Nephron progenitor cell (in vitro differentiated cells): Measurements from ENCODE around the gene APBB2.

ENCODE experiments used
- DNase-seq: peaks from one replicate; pipeline ENCODE4 v3.0.0; 2021
- H3K27ac Mint-ChIP-seq: 2 replicates; pipeline ENCODE4 v1.8.0; 2021; ENCODE audit warnings: mild to moderate bottlenecking, moderate library complexity, mixed read lengths
- H3K27me3 Mint-ChIP-seq: 2 replicates; pipeline ENCODE4 v1.8.0; 2021; ENCODE audit warnings: mild to moderate bottlenecking, low read depth, mixed read lengths; ENCODE audit not compliant: poor library complexity
- H3K36me3 Mint-ChIP-seq: 2 replicates; pipeline ENCODE4 v1.8.0; 2021; ENCODE audit warnings: low read depth, mixed read lengths
- H3K4me1 Mint-ChIP-seq: 2 replicates; pipeline ENCODE4 v1.8.0; 2021; ENCODE audit warnings: mixed read lengths
- H3K4me3 Mint-ChIP-seq: 2 replicates; pipeline ENCODE4 v1.8.0; 2021; ENCODE audit warnings: mild to moderate bottlenecking, moderate library complexity, mixed read lengths
- H3K9me3 Mint-ChIP-seq: 2 replicates; pipeline ENCODE4 v1.8.0; 2021; ENCODE audit warnings: mild to moderate bottlenecking, moderate library complexity, mixed read lengths
- TF ChIP-seq, protein P1 (sequence below): fragments of 200-600 bp; sonication (generic); IDR thresholded peaks from 2 replicates; pipeline ENCODE4 v1.5.0; 2021; ENCODE audit warnings: antibody characterized with exemption

Gene APBB2

DNA sequence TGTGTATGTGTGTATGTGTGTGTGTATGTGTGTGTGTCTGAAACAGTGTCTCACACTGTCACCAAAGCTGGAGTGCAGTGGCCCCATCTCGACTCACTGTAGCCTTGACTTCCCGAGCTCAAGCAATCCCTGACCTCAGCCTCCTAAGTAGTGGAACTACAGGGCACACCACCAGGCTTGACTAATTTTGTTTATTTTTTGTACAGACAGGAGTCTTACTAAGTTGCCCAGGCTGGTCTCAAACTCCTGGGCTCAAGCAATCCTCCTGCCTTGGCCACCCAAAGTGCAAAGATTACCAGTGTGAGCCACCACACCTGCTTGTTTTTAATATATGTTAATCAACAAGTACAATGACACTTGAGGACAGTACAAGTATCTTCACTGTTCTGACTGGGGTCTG lies 92.4 kb downstream of the APBB2 start:
- peaks cover 1% of the 10 kb centered on the region for H3K9me3 Mint-ChIP-seq
- peaks cover 3% of the 10 kb centered on the region for H3K27me3 Mint-ChIP-seq
- H3K4me1 Mint-ChIP-seq, result peaks cover 21% of the 10 kb centered on the region
- no peak for DNase-seq
- H3K36me3 Mint-ChIP-seq, result peaks cover 1% of the 10 kb centered on the region
- TF ChIP-seq, protein P1, sequence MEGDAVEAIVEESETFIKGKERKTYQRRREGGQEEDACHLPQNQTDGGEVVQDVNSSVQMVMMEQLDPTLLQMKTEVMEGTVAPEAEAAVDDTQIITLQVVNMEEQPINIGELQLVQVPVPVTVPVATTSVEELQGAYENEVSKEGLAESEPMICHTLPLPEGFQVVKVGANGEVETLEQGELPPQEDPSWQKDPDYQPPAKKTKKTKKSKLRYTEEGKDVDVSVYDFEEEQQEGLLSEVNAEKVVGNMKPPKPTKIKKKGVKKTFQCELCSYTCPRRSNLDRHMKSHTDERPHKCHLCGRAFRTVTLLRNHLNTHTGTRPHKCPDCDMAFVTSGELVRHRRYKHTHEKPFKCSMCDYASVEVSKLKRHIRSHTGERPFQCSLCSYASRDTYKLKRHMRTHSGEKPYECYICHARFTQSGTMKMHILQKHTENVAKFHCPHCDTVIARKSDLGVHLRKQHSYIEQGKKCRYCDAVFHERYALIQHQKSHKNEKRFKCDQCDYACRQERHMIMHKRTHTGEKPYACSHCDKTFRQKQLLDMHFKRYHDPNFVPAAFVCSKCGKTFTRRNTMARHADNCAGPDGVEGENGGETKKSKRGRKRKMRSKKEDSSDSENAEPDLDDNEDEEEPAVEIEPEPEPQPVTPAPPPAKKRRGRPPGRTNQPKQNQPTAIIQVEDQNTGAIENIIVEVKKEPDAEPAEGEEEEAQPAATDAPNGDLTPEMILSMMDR, result no peak
- no peak overlapping the region for H3K4me3 Mint-ChIP-seq
- no peak overlapping the region for H3K27ac Mint-ChIP-seq

DNA sequence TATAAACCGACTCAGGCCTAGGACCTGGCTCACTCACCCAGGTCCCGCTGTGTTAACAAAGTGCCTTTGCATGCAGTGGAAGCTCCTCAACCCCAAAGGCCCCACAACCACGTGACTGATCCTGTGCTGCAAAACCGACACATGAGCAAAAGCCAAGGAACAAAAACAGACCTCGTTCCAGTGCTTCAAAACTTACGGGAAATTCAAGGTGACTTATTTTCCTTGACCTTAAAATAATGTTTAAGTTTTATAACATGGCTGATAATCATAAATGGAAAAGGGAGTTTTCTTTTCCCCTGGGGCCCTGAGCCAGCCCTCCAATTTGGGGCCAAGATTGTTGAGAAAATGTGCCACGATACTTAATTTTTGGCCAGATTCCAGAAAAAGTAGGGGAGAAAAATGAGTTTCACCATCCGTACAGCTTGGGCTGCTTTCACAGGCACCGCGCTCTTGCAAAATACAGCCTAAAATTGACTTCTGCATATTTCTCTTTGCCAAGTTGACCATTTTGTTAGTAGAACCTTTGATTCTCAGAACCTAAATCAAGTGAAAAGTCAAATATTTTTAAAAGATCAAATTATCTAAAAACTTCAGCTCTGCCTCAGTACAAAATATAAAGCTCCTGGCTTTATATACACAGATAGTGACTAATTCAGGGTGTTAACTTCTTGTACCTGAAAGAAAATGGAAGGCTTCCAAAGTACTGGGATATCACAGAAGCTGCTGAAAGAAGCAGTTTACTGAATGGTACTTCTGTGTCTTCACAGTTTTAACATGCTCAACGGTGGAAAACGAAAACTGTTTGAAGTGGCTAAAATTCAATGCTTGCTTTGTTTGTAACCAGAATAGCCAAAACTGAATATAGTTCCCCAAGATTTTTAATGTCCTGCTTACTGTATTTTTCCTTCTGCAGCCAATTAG lies 93.8 kb downstream of the APBB2 start:
- TF ChIP-seq, protein P1, result no peak
- Mint-ChIP-seq H3K36me3 (peaks cover 11% of the 10 kb centered on the region), H3K4me3 (no peak overlapping the region), H3K27me3 (peaks cover 3% of the 10 kb centered on the region), H3K9me3 (peaks cover 9% of the 10 kb centered on the region), H3K27ac (peak overlapping the region; percentile 7), H3K4me1 (peaks cover 21% of the 10 kb centered on the region)
- no peak for DNase-seq

DNA sequence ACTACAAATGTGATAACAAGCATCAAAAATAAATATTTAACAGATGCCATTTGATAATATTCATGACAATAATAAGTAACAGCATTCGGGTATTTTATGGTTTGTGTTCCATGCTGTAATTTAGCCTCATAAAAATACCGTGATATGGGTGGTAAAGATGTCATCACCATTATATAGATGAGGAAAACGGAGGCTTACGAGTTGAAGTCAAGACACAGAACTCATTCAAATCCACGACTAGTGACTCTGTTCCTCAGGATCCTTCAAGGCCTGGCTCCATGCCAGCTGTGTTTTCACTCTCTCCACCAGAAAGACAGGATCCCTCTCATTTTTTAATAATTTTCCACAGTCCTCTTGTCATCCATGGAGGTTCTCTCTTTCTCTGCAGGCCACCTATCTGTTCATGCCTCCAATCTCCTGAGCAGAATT lies 94.5 kb downstream of the APBB2 start:
- Mint-ChIP-seq H3K27me3 (peaks cover 3% of the 10 kb centered on the region), H3K36me3 (peaks cover 16% of the 10 kb centered on the region), H3K27ac (peak overlapping the region; percentile 7), H3K4me3 (no peak overlapping the region), H3K4me1 (peaks cover 15% of the 10 kb centered on the region), H3K9me3 (peaks cover 16% of the 10 kb centered on the region)
- TF ChIP-seq, protein P1, result no peak
- no peak for DNase-seq

DNA sequence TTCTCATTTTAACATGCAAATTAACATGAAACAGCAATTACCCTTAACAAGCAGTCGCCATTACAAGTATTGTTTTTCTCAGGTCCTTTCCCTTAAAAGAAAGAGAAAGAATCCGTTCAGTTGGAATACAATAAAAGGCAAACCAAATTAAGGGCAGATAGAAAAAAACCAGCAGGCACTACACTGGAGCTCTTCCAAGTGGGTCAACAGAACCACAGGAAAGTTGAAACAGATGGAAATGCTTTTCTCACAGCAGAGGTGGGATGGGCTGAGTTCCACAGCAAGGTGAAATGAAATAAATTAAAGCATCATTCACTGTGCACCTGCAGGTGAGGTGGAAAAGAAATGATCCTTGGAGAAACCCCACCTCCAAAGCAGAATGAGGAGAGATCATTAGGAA lies 102.6 kb downstream of the APBB2 start:
- H3K27ac Mint-ChIP-seq, result no peak overlapping the region
- peaks cover 13% of the 10 kb centered on the region for H3K36me3 Mint-ChIP-seq
- no peaks in the 10 kb centered on the region for H3K27me3 Mint-ChIP-seq
- no peaks in the 10 kb centered on the region for H3K4me1 Mint-ChIP-seq
- H3K9me3 Mint-ChIP-seq, result peaks cover 28% of the 10 kb centered on the region
- DNase-seq, result no peak
- TF ChIP-seq, protein P1, result no peak
- no peak overlapping the region for H3K4me3 Mint-ChIP-seq

DNA sequence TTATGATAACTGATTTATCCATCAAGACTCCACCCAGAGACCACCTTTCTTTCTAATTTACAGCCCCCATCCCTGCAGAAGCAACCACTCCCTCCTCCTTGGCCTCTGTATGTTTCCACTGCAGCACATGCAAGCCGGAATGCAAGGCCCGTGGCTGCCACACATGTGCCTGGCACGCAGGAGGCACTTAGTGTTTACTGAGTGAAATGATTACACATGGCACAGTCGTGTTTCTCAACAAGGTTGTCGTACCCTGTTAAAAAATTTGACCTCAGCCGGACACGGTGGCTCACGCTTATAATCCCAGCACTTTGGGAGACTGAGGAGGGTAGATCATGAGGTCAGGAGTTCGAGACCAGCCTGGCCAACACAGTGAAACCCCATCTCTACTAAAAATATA lies 104.3 kb downstream of the APBB2 start:
- H3K4me1 Mint-ChIP-seq, result no peaks in the 10 kb centered on the region
- H3K4me3 Mint-ChIP-seq, result no peak overlapping the region
- no peaks in the 10 kb centered on the region for H3K27me3 Mint-ChIP-seq
- peaks cover 16% of the 10 kb centered on the region for H3K9me3 Mint-ChIP-seq
- TF ChIP-seq, protein P1, result no peak
- H3K36me3 Mint-ChIP-seq, result no peaks in the 10 kb centered on the region
- no peak overlapping the region for H3K27ac Mint-ChIP-seq
- DNase-seq, result no peak

DNA sequence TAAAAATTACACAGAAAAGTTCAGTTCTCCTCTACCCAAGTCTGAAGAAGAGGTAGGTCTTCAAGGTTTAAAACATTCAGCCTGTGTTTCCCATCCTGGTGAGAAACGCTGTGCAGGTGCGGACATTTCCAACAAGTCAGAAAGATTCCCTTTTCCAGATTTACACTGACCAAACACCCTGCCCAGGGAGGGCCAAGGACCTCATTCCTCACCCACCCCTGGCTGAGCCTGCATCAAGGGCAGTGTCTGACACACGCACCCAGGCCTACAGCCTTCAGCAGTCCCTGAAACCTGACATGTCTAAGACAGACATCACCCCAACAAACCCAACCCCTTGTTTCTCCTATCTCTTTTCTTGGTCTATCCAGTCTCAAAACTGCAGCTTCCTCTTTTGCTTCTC lies 105.9 kb downstream of the APBB2 start:
- Mint-ChIP-seq H3K36me3 (no peaks in the 10 kb centered on the region), H3K4me1 (no peaks in the 10 kb centered on the region), H3K27me3 (no peaks in the 10 kb centered on the region), H3K9me3 (peaks cover 4% of the 10 kb centered on the region), H3K4me3 (no peak overlapping the region), H3K27ac (peak overlapping the region; percentile 24)
- TF ChIP-seq, protein P1, result no peak
- no peak for DNase-seq
